Measurements from ENCODE around the gene DUS1L.
A peak's percentile ranks its signal among the peaks of the same experiment; 100 is the strongest.

DUS1L gene

DNA sequence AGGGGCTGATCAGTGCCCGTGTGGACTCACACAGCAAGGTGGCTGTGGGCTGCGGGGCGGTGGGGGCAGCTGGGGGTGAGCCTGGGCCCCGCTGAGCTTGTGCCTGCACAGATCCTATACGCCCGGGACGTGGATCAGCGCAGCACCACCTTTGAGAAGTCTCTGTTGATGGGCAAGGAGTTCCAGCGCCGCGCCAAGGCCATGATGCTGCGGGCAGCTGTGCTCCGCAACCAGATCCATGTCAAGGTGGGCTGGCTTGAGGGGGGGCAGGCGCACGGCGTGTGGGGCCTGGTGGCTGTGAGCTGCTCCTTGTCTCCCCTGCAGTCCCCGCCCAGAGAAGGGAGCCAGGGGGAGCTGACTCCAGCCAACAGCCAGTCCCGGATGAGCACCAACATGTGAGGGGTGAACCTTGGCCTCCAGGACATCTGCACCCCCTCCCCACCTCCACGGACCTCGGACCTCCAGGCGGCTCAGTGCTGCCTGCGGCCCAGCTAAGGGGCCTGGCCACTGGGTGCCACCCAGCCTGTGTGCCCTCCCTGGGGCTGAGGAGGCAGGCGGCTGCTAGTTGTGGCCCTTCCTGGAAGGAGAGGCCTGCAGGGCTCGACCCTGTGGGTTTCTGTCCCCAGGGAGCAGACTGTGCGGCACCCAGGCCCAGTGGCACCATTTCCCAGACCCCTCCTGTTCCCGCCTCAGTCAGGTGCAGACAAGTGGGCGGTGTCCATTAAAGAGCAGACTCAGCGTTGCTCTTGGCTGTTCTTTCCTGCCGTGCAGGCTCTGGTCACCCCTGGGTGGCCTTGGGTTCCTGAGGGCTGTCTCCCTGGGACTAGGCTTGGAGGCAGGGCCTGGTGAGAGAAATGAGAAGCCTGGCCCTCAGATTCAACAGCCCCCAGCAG lies 8.6 kb downstream of the DUS1L start:
- DNase-seq (ENCODE audit: low spot score) (no peak), FAIRE-seq (no peak)

- DNase-seq (ENCODE audit: low spot score) (no peak), FAIRE-seq (peak; percentile 37)
Measured at GRCh38 chr17:82055965-82056728, 9.5 kb downstream of the DUS1L start.

- DNase-seq (ENCODE audit: low spot score) (no peak), FAIRE-seq (peak; percentile 37)
Measured at GRCh38 chr17:82055023-82055964, 10.3 kb downstream of the DUS1L start.

DNA sequence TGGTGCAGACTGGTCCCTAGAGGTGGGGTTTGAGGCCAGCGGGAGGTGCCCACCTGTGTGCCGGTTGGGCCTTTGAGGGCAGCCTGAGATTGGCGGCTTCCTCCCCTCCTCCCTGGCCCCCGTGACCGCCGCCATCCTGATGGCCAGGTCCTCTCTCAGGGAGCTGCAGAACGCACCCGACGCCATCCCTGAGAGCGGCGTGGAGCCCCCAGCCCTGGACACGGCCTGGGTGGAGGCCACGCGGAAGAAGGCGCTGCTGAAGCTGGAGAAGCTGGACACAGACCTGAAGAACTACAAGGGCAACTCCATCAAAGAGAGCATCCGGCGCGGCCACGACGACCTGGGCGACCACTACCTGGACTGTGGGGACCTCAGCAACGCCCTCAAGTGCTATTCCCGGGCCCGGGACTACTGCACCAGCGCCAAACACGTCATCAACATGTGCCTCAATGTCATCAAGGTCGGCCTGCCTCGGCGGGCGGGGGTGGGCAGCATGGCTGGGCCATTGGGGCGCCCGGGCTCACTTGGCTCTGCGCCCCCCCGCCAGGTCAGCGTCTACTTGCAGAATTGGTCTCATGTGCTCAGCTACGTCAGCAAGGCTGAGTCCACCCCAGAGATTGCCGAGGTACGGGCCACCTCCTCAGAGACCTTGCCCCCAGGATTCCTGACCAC lies 11.1 kb downstream of the DUS1L start:
- DNase-seq (ENCODE audit: low spot score) (no peak), FAIRE-seq (no peak)

- DNase-seq (ENCODE audit: low spot score) (no peak), FAIRE-seq (no peak)
Measured at GRCh38 chr17:82053556-82054263, 11.9 kb downstream of the DUS1L start.

DNA sequence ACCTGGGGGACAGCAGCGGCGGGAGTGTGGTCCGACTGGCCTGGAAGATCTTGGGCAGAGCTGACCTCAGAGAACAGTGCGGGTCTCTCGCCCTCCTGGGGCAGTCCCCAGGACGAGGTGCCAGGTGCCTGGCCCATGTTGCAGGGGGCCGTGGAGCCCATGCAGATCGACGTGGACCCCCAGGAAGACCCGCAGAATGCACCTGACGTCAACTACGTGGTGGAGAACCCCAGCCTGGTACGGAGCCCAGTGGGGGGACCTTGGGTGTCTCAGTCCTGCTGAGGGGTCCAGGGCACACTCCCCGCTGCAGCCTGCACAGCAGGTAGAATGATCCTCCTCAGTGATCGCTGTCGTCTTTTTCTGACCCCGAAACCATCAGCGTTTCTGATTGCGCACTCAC lies 12.5 kb downstream of the DUS1L start:
- no peak for DNase-seq (ENCODE audit: low spot score)
- no peak for FAIRE-seq

DNA sequence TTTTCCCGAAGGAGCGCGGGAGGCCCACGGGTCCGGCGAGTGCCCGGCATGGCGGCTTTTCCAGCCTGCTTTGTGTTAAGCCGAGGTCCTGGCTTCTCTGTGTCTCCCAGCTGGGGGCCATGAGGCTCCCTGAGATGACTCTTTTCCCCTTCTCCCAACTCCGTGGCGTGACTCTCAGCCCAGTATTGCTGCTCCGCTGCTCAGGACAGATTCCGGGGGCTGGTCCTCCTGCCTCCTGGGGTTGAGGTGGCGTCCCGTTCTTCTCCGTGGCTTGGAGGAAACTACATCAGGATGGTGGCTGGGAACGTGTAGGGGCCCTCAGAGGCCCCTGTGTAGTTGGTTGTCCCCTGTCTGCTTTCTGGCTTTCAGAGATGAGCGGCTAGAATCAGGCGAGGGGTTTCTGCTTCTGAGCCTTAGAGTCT lies 13.0 kb downstream of the DUS1L start:
- no peak for FAIRE-seq
- no peak for DNase-seq (ENCODE audit: low spot score)

DNA sequence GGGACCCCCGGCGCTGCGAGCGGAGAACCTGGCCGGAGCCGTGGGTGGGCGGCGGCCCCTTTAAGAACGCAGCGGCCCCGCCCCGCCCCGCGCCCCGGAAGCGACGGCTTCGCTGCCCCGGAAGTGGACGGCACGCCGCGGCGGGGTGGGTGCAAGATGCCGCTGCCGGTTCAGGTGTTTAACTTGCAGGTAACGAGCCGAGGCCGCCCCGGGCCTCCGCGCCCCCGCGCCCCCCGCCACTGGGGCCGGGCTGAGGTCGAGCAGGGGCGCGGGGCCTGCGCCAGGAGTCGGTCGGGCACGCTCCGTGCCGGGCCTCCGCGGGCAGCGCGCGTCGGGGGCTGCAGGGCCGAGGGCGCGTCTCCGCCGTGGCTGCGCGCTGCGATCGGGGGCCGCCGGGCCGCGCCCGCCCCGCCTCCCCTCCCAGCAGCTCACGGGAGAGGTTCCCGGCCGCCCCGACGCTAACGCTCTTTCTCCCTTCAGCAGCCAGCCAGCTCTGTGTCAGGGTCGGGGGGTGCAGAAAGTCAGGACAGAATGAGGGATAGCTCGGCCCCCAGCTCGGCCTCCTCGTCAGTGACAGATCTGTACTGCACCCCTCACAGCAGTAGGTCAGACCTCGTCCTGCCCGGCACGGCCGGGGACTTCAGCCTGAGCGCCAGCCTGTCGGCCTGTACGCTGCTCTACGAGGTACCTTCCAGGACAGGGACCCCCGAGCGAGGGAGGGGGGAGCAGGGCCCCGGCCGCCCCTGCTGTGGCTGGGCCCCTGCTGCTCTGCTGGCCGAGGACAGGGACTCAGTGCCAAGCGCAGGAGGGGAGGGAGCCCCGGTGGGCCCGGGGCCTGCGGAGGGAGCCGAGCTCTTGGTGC lies 13.6 kb downstream of the DUS1L start, which contains the start of the genes GPS1 and RFNG:
TSS of gene GPS1 (plus strand) at position 123 of the 862 bp plus-strand sequence. CDS start at position 157, 34 bp downstream.
TSS of gene RFNG (minus strand) at position 36 of the 862 bp plus-strand sequence. CDS start 45 bp downstream, outside the sequence.
- FAIRE-seq = peak; percentile 63
- peak; percentile 93 for DNase-seq (ENCODE audit: low spot score)

DNA sequence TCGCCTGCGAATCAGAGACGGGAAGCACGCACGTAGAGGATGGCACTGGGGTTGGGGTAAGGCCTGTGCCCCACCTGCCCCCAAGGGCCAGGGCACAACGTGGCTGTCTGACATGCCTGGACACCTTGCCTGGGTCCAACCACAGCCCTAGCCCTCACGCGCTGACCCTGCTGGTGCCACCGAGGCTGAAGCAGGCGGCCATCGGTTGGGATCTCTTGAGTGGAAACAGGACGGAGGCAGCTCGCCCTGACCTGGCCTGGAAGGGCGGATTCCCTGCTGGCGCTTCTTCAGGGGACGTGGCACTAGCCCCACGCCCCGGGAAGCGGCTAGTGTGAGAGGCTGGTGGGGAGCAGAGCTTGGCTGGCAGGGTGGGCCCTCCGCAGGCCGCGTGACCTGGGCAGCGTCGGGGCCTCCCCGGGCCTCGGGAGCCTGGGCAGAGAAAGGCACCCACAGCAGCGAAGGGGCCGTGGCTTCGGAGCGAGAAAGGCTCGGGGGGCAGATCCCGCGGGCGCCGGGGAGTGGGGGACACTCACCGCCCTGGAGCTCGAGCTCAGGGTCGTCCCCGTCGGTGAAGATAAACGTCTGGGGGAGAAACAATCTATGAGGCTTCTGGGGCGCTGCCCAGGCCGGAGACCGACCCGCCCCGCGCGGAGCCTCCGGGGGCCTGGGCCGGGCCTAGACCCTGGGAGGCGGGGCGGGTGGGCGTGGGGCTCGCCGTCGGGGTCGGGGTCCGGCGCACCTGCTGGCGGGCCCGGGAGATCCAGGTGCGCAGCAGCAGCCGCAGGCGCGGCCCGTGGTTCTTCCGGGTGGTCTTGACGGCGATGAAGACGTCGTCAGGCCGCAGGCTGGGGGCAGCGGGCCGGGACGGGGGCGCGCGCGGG lies 14.6 kb downstream of the DUS1L start:
- FAIRE-seq = no peak
- peak; percentile 36 for DNase-seq (ENCODE audit: low spot score)

- FAIRE-seq (peak; percentile 94), DNase-seq (ENCODE audit: low spot score) (no peak)
Measured at GRCh38 chr17:82050152-82050760, 15.3 kb downstream of the DUS1L start.

GRCh38 chr17:82049521-82049971 lies 16.1 kb downstream of the DUS1L start:
- DNase-seq (ENCODE audit: low spot score) (no peak), FAIRE-seq (no peak)

GRCh38 chr17:82049106-82049505 lies 16.5 kb downstream of the DUS1L start:
- DNase-seq (ENCODE audit: low spot score) (no peak), FAIRE-seq (peak; percentile 68)

- no peak for DNase-seq (ENCODE audit: low spot score)
- no peak for FAIRE-seq
Measured at GRCh38 chr17:82048571-82048971, 17.0 kb downstream of the DUS1L start.

- DNase-seq (ENCODE audit: low spot score) = no peak
- no peak for FAIRE-seq
Measured at GRCh38 chr17:82047914-82048570, 17.6 kb downstream of the DUS1L start.

DNA sequence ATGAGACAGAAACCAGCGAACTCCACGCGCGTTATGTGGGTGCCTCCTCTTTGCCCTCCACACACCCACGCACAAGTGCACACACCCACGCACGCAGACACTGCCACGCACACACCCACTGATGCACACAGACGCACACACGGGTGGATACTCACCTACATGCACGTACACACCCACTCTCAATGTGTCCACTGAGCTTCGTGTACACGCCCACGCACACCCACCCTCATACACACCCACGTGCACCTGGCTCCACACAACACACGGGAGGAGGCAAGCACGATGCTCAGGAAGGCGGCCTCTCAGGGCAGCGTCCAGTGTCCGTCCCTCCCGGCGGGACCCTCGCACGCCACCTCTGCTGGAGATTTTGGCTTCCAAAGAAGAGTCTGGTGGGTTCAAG lies 18.2 kb downstream of the DUS1L start:
- DNase-seq (ENCODE audit: low spot score) (no peak), FAIRE-seq (peak; percentile 90)

DNA sequence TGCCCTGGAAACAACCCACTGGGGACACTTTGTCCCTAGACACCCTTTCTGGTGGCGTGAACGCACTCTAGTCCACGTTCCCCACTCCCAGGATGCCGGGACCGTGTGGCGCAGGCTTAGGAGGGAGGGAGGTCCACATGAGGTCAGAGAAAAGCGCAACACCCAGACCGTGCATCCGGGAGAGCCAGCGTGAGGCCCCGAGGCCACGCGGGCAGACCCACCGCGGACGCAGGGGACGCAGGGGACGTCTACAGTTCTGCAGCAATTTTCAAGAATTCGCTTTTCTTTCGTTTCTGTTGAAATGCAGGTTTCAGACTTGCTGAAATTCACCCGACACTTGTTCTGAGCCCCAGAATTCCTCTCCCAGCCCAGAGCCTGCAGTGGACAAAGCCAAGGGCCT lies 18.7 kb downstream of the DUS1L start:
- DNase-seq (ENCODE audit: low spot score) (no peak), FAIRE-seq (no peak)

GRCh38 chr17:82045936-82046484 lies 19.6 kb downstream of the DUS1L start:
- FAIRE-seq (no peak), DNase-seq (ENCODE audit: low spot score) (no peak)
